ENCODE results near the gene SLC10A7. TPM values are rescaled to one million over a fixed set of nuclear protein-coding genes. Genes with fewer than 3 reads are reported as not detected.
A peak's percentile ranks its signal among the peaks of the same experiment; 100 is the strongest.

The SLC10A7 gene
- total RNA-seq, 1 experiment from 2014 or later: 37.1 TPM

DNA sequence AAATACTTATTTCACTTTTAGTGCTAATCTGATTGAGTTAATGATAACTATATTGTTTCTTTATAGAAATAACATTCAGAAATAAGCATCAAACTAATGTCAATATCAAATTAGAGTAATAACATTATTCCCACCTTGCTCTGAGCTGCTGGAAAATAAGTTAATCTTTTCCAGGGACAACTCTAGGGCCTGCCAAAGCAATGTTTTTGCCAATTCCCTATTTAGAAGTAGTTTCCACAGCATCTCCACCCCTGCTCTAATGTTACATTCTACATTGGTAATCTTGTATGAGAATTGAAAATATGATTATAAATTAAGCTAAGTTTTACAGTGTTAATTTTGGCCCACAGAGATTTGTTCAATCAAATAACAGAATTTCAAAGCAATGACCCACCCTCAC is 239.1 kb downstream of the SLC10A7 start:
- DNase-seq (ENCODE audit: low spot score): peak; percentile 6
- CTCF ChIA-PET: no interaction called here
- no peaks in the 10 kb centered on the region for H3K27me3 ChIP-seq (replicated peaks; ENCODE audit: insufficient read depth, low read depth, low read length, poor library complexity)
- no peaks in the 10 kb centered on the region for H3K9me3 ChIP-seq (ENCODE audit: low read depth, low read length, poor library complexity, severe bottlenecking)
- no TSS peak for BruUV-seq (replicated peaks)
- H3K27ac ChIP-seq (ENCODE audit: low read depth, low read length, poor library complexity, severe bottlenecking): no peak overlapping the region
- no peak for TF ChIP-seq EZH2 (IDR thresholded peaks at IDR 0.05; ENCODE audit: borderline replicate concordance, low read depth, low read length, poor library complexity, severe bottlenecking)
- TF ChIP-seq, protein P1, sequence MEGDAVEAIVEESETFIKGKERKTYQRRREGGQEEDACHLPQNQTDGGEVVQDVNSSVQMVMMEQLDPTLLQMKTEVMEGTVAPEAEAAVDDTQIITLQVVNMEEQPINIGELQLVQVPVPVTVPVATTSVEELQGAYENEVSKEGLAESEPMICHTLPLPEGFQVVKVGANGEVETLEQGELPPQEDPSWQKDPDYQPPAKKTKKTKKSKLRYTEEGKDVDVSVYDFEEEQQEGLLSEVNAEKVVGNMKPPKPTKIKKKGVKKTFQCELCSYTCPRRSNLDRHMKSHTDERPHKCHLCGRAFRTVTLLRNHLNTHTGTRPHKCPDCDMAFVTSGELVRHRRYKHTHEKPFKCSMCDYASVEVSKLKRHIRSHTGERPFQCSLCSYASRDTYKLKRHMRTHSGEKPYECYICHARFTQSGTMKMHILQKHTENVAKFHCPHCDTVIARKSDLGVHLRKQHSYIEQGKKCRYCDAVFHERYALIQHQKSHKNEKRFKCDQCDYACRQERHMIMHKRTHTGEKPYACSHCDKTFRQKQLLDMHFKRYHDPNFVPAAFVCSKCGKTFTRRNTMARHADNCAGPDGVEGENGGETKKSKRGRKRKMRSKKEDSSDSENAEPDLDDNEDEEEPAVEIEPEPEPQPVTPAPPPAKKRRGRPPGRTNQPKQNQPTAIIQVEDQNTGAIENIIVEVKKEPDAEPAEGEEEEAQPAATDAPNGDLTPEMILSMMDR (conservative IDR thresholded peaks at IDR 0.05; ENCODE audit: low read depth, low read length): no peak
- no peaks in the 10 kb centered on the region for H3K36me3 ChIP-seq (ENCODE audit: insufficient read depth, low read length, poor library complexity, severe bottlenecking)
- POLR2A ChIA-PET (ENCODE audit: low non-redundant PET): no interaction called here
- intact Hi-C loops (cut with micrococcal nuclease; ENCODE audit: unreplicated experiment): no loop called here
- no peak overlapping the region for H3K4me3 ChIP-seq (ENCODE audit: low read depth, low read length, poor library complexity, severe bottlenecking)
- peaks cover 32% of the 10 kb centered on the region for H3K4me1 ChIP-seq (ENCODE audit: insufficient read depth, low read length, poor library complexity, severe bottlenecking)

DNA sequence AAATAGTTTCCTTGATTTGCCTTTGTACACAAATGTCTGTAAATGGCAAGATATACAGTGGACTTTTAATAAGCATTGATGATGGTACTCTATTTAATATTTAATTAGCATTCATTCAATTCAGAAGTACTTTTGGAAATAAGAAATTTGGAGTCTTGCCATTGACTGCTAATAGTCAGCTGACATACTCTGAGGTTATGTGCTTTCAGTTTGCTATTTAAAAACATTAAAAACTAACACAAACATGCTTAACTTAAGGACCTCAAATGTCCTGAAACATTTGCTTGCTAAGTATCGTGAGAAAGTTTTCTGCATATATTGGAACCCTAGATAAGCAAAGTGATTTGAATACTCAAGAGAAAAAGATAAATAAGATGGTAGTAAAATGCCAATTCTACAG is 242.8 kb downstream of the SLC10A7 start:
- POLR2A ChIA-PET (ENCODE audit: low non-redundant PET): no interaction called here
- H3K27ac ChIP-seq (ENCODE audit: low read depth, low read length, poor library complexity, severe bottlenecking): no peak overlapping the region
- H3K27me3 ChIP-seq (replicated peaks; ENCODE audit: insufficient read depth, low read depth, low read length, poor library complexity): no peaks in the 10 kb centered on the region
- peaks cover 30% of the 10 kb centered on the region for H3K4me1 ChIP-seq (ENCODE audit: insufficient read depth, low read length, poor library complexity, severe bottlenecking)
- CTCF ChIA-PET: no interaction called here
- BruUV-seq (replicated peaks): no TSS peak
- H3K9me3 ChIP-seq (ENCODE audit: low read depth, low read length, poor library complexity, severe bottlenecking): no peaks in the 10 kb centered on the region
- no peaks in the 10 kb centered on the region for H3K36me3 ChIP-seq (ENCODE audit: insufficient read depth, low read length, poor library complexity, severe bottlenecking)
- H3K4me3 ChIP-seq (ENCODE audit: low read depth, low read length, poor library complexity, severe bottlenecking): no peak overlapping the region
- intact Hi-C loops (cut with micrococcal nuclease; ENCODE audit: unreplicated experiment): no loop called here
- TF ChIP-seq EZH2 (IDR thresholded peaks at IDR 0.05; ENCODE audit: borderline replicate concordance, low read depth, low read length, poor library complexity, severe bottlenecking): no peak
- TF ChIP-seq, protein P1 (conservative IDR thresholded peaks at IDR 0.05; ENCODE audit: low read depth, low read length): no peak
- no peak for DNase-seq (ENCODE audit: low spot score)

DNA sequence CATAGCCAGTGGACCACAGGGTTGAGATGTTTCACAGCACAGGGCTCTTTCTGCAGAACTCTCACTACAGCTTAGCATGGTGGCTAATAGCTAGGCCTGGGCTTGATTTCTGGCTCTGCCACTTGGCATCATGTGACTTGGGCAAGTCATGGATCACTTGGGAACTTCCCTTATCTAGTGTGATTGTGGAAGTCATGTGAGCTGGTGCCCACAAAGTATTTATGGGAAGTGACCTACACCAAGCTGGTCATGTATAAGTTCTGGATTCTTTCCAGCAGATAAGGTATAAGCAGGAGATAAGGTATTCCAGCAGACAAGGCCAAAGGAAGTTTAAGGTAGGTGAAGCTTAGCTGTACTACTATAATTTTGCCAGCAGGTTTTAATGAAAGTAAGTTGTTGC is 246.4 kb downstream of the SLC10A7 start:
- Histone ChIP-seq H3K9me3 (ENCODE audit: low read depth, low read length, poor library complexity, severe bottlenecking) (no peaks in the 10 kb centered on the region), H3K4me3 (ENCODE audit: low read depth, low read length, poor library complexity, severe bottlenecking) (no peak overlapping the region), H3K36me3 (ENCODE audit: insufficient read depth, low read length, poor library complexity, severe bottlenecking) (no peaks in the 10 kb centered on the region), H3K4me1 (ENCODE audit: insufficient read depth, low read length, poor library complexity, severe bottlenecking) (peaks cover 10% of the 10 kb centered on the region), H3K27ac (ENCODE audit: low read depth, low read length, poor library complexity, severe bottlenecking) (no peak overlapping the region), H3K27me3 (replicated peaks; ENCODE audit: insufficient read depth, low read depth, low read length, poor library complexity) (no peaks in the 10 kb centered on the region)
- no peak for TF ChIP-seq EZH2 (IDR thresholded peaks at IDR 0.05; ENCODE audit: borderline replicate concordance, low read depth, low read length, poor library complexity, severe bottlenecking)
- TF ChIP-seq, protein P1 (conservative IDR thresholded peaks at IDR 0.05; ENCODE audit: low read depth, low read length): no peak
- no peak for DNase-seq (ENCODE audit: low spot score)
- intact Hi-C loops (cut with micrococcal nuclease; ENCODE audit: unreplicated experiment): no loop called here
- ChIA-PET POLR2A (ENCODE audit: low non-redundant PET) (no interaction called here), CTCF (no interaction called here)
- BruUV-seq (replicated peaks): no TSS peak
